Measurements from ENCODE around the gene PHF2.

- TF ChIP-seq EZH2 (IDR thresholded peaks at IDR 0.05; ENCODE audit: insufficient read depth, low read length) = no peak
- TF ChIP-seq, protein P1, sequence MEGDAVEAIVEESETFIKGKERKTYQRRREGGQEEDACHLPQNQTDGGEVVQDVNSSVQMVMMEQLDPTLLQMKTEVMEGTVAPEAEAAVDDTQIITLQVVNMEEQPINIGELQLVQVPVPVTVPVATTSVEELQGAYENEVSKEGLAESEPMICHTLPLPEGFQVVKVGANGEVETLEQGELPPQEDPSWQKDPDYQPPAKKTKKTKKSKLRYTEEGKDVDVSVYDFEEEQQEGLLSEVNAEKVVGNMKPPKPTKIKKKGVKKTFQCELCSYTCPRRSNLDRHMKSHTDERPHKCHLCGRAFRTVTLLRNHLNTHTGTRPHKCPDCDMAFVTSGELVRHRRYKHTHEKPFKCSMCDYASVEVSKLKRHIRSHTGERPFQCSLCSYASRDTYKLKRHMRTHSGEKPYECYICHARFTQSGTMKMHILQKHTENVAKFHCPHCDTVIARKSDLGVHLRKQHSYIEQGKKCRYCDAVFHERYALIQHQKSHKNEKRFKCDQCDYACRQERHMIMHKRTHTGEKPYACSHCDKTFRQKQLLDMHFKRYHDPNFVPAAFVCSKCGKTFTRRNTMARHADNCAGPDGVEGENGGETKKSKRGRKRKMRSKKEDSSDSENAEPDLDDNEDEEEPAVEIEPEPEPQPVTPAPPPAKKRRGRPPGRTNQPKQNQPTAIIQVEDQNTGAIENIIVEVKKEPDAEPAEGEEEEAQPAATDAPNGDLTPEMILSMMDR (IDR thresholded peaks at IDR 0.05; ENCODE audit: insufficient read depth, low read depth, low read length) = no peak
Observed at GRCh38 chr9:93684806-93685543, 108.6 kb downstream of the PHF2 start.
